Prostate gland (tissue), 2 donors: ENCODE measurements around the gene TERB1. TPM values are rescaled to one million over a fixed set of nuclear protein-coding genes. Genes with fewer than 3 reads are reported as not detected.

Experiments used
- DNase-seq: peaks from one replicate; pipeline ENCODE4 v3.0.0-alpha.2; 2019; ENCODE audit warnings: low spot score
- H3K27ac ChIP-seq, 2 donors: fragments of 200-600 bp; sonication (generic); 2 replicates each; pipeline ENCODE4 v1.5.1; 2017 to 2019
- H3K27me3 ChIP-seq: fragments of 200-600 bp; sonication (generic); replicated peaks from 2 replicates; pipeline ENCODE4 v1.5.1; 2019; ENCODE audit not compliant: insufficient read depth
- H3K36me3 ChIP-seq, 2 donors: fragments of 200-600 bp; sonication (generic); 1 replicate in 1 of 2; 2 replicates in 1 of 2; pipeline versions ENCODE4 v1.5.1 to v1.8.1; 2017 to 2019
- H3K4me1 ChIP-seq: fragments of 200-600 bp; sonication (generic); replicated peaks from 2 replicates; pipeline ENCODE4 v1.5.1; 2019
- H3K4me3 ChIP-seq, 2 donors: fragments of 200-600 bp; sonication (generic); 2 replicates each; pipeline ENCODE4 v1.5.1; 2017 to 2019
- H3K9me3 ChIP-seq: fragments of 200-600 bp; sonication (generic); 2 replicates; pipeline ENCODE4 v1.5.1; 2017
- POLR2A ChIP-seq: fragments of 450-650 bp; IDR thresholded peaks from one replicate; pipeline ENCODE4 v1.6.1; 2016; ENCODE audit warnings: antibody characterized with exemption, mild to moderate bottlenecking
- POLR2AphosphoS5 ChIP-seq: sonication (generic); formaldehyde crosslinking; IDR thresholded peaks from one replicate; pipeline ENCODE4 v1.6.1; 2017; ENCODE audit warnings: antibody characterized with exemption
- WGBS: methylation state at CpG from one replicate; pipeline ENCODE4 v1.1.5; 2018; 5-methylcytosine and 5-hydroxymethylcytosine counted together
- intact Hi-C: fragments of 100-400 bp; cut with DNase I; formaldehyde crosslinking; loops from one replicate; pipeline ENCODE4 v1.14.2; 2022
- total RNA-seq, 2 donors: library from RNA; depleted of rRNA; stranded (reverse); fragments of >200 nt; gene quantifications; one replicate each; pipeline ENCODE4 v1.1.0, GENCODE V29; 2016
- TF ChIP-seq, protein P1 (sequence below), 4 experiments: fragments of 200-600 bp in 2 of 4; fragments of 450-650 bp in 2 of 4; sonication (generic) in 2 of 4; IDR thresholded peaks; 1 replicate in 3 of 4; 2 replicates in 1 of 4; pipeline ENCODE4 v1.5.1; 2016 to 2019; ENCODE audit warnings: antibody characterized with exemption in 4 of 4, mild to moderate bottlenecking in 2 of 4, moderate library complexity in 2 of 4

TERB1 gene
- total RNA-seq, 2 donors from 2014 or later, result 2.1 TPM; not detected in 1

GRCh38 chr16:66830422-66831404 is 29.3 kb upstream of the TERB1 start, which contains the start of gene NAE1:
Gene NAE1, minus strand, starts transcription at chr16:66830976. Its CDS starts 77 bp downstream, at chr16:66830899.
- no peaks in the 10 kb centered on the region for H3K27me3 ChIP-seq
- peak within 1 kb of the TSS; percentile 88 for H3K27ac ChIP-seq
- intact Hi-C loops, result loop anchor here (5.0 kb wide), 1 partner anchor 42 kb away; no protein-coding TSS in a partner anchor
- peaks cover 7% of the 10 kb centered on the region for H3K4me1 ChIP-seq
- peak within 1 kb of the TSS; percentile 71 to 84 for H3K4me3 ChIP-seq
- TF ChIP-seq, protein P1, sequence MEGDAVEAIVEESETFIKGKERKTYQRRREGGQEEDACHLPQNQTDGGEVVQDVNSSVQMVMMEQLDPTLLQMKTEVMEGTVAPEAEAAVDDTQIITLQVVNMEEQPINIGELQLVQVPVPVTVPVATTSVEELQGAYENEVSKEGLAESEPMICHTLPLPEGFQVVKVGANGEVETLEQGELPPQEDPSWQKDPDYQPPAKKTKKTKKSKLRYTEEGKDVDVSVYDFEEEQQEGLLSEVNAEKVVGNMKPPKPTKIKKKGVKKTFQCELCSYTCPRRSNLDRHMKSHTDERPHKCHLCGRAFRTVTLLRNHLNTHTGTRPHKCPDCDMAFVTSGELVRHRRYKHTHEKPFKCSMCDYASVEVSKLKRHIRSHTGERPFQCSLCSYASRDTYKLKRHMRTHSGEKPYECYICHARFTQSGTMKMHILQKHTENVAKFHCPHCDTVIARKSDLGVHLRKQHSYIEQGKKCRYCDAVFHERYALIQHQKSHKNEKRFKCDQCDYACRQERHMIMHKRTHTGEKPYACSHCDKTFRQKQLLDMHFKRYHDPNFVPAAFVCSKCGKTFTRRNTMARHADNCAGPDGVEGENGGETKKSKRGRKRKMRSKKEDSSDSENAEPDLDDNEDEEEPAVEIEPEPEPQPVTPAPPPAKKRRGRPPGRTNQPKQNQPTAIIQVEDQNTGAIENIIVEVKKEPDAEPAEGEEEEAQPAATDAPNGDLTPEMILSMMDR (IDR thresholded peaks at IDR 0.05), result peak; percentile 89 to 98 (median 96)
- TF ChIP-seq POLR2A (peak; percentile 89), POLR2AphosphoS5 (peak; percentile 65)
- H3K36me3 ChIP-seq, result no peaks in the 10 kb centered on the region
- H3K9me3 ChIP-seq, result no peaks in the 10 kb centered on the region
- WGBS, result under 1% methylated on average over 60 of the region's 84 CpGs
- peak; percentile 76 for DNase-seq

GRCh38 chr16:66824006-66824405 is 22.6 kb upstream of the TERB1 start:
- intact Hi-C loops, result no loop called here
- no peaks in the 10 kb centered on the region for H3K27me3 ChIP-seq

GRCh38 chr16:66814734-66815133 is 13.3 kb upstream of the TERB1 start:
- peaks cover 0 to 6% of the 10 kb centered on the region in 2 donors for H3K36me3 ChIP-seq

More at GRCh38 chr16:66824006-66824405, 22.6 kb upstream of the TERB1 start:
- Histone ChIP-seq H3K27ac (no peak overlapping the region), H3K36me3 (no peaks in the 10 kb centered on the region), H3K4me3 (no peak overlapping the region), H3K9me3 (no peaks in the 10 kb centered on the region), H3K4me1 (no peaks in the 10 kb centered on the region)
- DNase-seq, result no peak
- 95% methylated on average over 4 of the region's 4 CpGs for WGBS
- TF ChIP-seq, protein P1 (IDR thresholded peaks at IDR 0.05), result no peak
- TF ChIP-seq POLR2A, result no peak
- TF ChIP-seq POLR2AphosphoS5, result no peak

DNA sequence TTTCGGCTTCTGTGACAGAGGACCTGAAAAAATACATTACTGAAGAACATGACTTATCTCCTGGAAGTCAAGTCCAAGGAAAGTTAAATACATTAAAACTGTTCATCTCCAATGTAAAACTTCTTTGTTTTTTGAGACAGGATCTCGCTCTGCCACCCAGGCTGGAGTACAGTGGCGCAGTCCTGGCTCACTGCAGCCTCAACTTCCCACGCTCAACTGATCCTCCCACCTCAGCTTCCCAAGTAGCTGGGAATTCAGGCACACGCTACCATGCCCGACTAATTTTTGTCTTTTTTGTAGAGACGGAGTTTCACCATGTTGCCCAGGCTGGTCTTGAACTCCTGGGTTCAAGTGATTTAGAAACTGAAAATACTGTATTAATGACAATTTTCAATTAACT is 9.7 kb upstream of the TERB1 start:
- intact Hi-C loops, result no loop called here

More at GRCh38 chr16:66814734-66815133, 13.3 kb upstream of the TERB1 start:
- no peak overlapping the region for H3K27ac ChIP-seq
- intact Hi-C loops, result no loop called here
- WGBS, result 94% methylated on average over 2 of the region's 2 CpGs
- H3K9me3 ChIP-seq, result no peaks in the 10 kb centered on the region
- no peaks in the 10 kb centered on the region for H3K4me1 ChIP-seq
- H3K4me3 ChIP-seq, result no peak overlapping the region
- H3K27me3 ChIP-seq, result no peaks in the 10 kb centered on the region
- DNase-seq, result no peak
- TF ChIP-seq POLR2AphosphoS5, result no peak
- no peak for TF ChIP-seq POLR2A
- TF ChIP-seq, protein P1 (IDR thresholded peaks at IDR 0.05), result no peak

More for the DNA sequence above, 9.7 kb upstream of the TERB1 start:
- TF ChIP-seq POLR2A, result no peak
- TF ChIP-seq, protein P1 (IDR thresholded peaks at IDR 0.05), result no peak
- no peak for TF ChIP-seq POLR2AphosphoS5
- Histone ChIP-seq H3K27ac (no peak overlapping the region), H3K27me3 (no peaks in the 10 kb centered on the region), H3K4me3 (no peak overlapping the region), H3K9me3 (no peaks in the 10 kb centered on the region), H3K4me1 (no peaks in the 10 kb centered on the region), H3K36me3 (peaks cover 4 to 6% of the 10 kb centered on the region in 2 donors)
- no peak for DNase-seq
- WGBS, result 96% methylated on average over 7 of the region's 7 CpGs
